ENCODE data around the gene TMEM196. TPM values are rescaled to one million over a fixed set of nuclear protein-coding genes. Genes with fewer than 3 reads are reported as not detected.

The TMEM196 gene
- total and polyA plus RNA-seq, 9 of the 15 experiments (the other 6 are each of a cell fraction or from before 2014, with no cell fraction given) = not detected

DNA sequence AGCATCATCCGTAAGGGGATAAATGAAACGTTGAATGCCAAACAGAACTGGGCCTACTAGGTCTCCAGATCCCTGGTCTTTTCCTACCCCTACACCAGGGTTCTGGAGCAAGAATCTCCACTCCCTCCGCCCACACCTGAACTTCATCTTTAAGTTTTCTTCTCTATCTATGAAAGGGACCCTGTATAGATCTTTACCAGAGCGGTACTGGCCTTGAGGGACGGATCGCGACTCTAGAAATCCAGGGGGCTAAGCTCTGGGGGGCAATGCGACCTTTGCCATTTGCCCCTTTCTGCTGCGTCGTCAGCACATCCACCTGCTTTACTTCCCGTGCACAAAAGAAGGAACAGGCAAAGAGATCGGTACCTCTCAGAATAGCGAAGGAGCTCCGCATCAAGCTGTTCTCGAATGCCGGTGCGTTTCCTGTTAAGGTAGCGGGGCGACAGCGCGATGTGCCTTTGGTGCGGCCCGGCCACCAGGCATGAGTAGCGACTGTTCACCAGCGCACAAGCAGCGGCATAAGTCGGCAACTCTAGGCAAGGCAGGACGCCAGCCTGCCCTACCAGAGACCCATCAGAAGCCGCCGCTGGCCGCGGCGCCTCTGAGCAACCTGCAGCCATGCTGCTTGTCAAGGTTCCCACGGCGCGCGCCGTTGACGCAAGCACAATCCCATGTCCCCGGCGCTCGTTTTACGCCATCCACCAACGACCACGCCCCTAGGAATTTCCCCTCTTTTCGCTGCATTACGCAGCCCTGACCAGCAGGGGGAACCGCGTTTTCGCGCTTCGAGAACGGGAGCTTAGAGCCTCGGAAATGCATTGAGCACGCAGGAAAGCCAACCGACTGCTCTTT is 64.8 kb downstream of the TMEM196 start, which contains the start of gene POLR1F (continued):
- TF ChIP-seq, protein P1, sequence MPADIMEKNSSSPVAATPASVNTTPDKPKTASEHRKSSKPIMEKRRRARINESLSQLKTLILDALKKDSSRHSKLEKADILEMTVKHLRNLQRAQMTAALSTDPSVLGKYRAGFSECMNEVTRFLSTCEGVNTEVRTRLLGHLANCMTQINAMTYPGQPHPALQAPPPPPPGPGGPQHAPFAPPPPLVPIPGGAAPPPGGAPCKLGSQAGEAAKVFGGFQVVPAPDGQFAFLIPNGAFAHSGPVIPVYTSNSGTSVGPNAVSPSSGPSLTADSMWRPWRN (IDR thresholded peaks at IDR 0.05; ENCODE audit: low read depth) = no peak
- TF ChIP-seq POLR3G (IDR thresholded peaks at IDR 0.05; ENCODE audit: extremely low read depth, insufficient read length, insufficient replicate concordance) = no peak
- TF ChIP-seq SIX5 (IDR thresholded peaks at IDR 0.05; ENCODE audit: borderline replicate concordance in 1 of 2, insufficient read depth in 1 of 2, low read depth in 1 of 2, low read length in 2 of 2) = no peak
- TF ChIP-seq NFXL1 (CRISPR knock-in tag; IDR thresholded peaks at IDR 0.05) = no peak
- TF ChIP-seq, protein P2, sequence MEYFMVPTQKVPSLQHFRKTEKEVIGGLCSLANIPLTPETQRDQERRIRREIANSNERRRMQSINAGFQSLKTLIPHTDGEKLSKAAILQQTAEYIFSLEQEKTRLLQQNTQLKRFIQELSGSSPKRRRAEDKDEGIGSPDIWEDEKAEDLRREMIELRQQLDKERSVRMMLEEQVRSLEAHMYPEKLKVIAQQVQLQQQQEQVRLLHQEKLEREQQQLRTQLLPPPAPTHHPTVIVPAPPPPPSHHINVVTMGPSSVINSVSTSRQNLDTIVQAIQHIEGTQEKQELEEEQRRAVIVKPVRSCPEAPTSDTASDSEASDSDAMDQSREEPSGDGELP (CRISPR knock-in tag; IDR thresholded peaks at IDR 0.05; ENCODE audit: borderline replicate concordance) = 0 out of 2 replicates have a peak, but pooled peaks have one; percentile 77
- TF ChIP-seq, protein P3, sequence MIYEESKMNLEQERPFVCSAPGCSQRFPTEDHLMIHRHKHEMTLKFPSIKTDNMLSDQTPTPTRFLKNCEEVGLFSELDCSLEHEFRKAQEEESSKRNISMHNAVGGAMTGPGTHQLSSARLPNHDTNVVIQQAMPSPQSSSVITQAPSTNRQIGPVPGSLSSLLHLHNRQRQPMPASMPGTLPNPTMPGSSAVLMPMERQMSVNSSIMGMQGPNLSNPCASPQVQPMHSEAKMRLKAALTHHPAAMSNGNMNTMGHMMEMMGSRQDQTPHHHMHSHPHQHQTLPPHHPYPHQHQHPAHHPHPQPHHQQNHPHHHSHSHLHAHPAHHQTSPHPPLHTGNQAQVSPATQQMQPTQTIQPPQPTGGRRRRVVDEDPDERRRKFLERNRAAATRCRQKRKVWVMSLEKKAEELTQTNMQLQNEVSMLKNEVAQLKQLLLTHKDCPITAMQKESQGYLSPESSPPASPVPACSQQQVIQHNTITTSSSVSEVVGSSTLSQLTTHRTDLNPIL (CRISPR knock-in tag; IDR thresholded peaks at IDR 0.05) = no peak
- TF ChIP-seq GTF2F1 (IDR thresholded peaks at IDR 0.05; ENCODE audit: low read depth, low read length) = no peak
- TF ChIP-seq RBM25 (IDR thresholded peaks at IDR 0.05; ENCODE audit: low read depth, low read length, severe bottlenecking) = no peak
- peak; percentile 65; the same call in 1 of the 2 replicates for TF ChIP-seq JUN (IDR thresholded peaks at IDR 0.05; ENCODE audit: borderline replicate concordance, low read depth, low read length)
- TF ChIP-seq JUN (CRISPR knock-in tag; IDR thresholded peaks at IDR 0.05; ENCODE audit: borderline replicate concordance) = no peak
- TF ChIP-seq MYNN (IDR thresholded peaks at IDR 0.05) = 0 out of 2 replicates have a peak, but pooled peaks have one; percentile 23
- no peak for TF ChIP-seq MYNN (CRISPR knock-in tag; IDR thresholded peaks at IDR 0.05)
- TF ChIP-seq, protein P4, sequence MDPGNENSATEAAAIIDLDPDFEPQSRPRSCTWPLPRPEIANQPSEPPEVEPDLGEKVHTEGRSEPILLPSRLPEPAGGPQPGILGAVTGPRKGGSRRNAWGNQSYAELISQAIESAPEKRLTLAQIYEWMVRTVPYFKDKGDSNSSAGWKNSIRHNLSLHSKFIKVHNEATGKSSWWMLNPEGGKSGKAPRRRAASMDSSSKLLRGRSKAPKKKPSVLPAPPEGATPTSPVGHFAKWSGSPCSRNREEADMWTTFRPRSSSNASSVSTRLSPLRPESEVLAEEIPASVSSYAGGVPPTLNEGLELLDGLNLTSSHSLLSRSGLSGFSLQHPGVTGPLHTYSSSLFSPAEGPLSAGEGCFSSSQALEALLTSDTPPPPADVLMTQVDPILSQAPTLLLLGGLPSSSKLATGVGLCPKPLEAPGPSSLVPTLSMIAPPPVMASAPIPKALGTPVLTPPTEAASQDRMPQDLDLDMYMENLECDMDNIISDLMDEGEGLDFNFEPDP (CRISPR knock-in tag; IDR thresholded peaks at IDR 0.05) = no peak
- no peak for TF ChIP-seq KDM2B (CRISPR knock-in tag; IDR thresholded peaks at IDR 0.05)
- TF ChIP-seq, protein P5, sequence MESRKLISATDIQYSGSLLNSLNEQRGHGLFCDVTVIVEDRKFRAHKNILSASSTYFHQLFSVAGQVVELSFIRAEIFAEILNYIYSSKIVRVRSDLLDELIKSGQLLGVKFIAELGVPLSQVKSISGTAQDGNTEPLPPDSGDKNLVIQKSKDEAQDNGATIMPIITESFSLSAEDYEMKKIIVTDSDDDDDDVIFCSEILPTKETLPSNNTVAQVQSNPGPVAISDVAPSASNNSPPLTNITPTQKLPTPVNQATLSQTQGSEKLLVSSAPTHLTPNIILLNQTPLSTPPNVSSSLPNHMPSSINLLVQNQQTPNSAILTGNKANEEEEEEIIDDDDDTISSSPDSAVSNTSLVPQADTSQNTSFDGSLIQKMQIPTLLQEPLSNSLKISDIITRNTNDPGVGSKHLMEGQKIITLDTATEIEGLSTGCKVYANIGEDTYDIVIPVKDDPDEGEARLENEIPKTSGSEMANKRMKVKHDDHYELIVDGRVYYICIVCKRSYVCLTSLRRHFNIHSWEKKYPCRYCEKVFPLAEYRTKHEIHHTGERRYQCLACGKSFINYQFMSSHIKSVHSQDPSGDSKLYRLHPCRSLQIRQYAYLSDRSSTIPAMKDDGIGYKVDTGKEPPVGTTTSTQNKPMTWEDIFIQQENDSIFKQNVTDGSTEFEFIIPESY (CRISPR knock-in tag; IDR thresholded peaks at IDR 0.05) = peak; percentile 57; the same call in 1 of the 2 replicates
- TF ChIP-seq RNF2 (IDR thresholded peaks at IDR 0.05) = peak; percentile 51; the same call in 1 of the 2 replicates
- TF ChIP-seq, protein P6, sequence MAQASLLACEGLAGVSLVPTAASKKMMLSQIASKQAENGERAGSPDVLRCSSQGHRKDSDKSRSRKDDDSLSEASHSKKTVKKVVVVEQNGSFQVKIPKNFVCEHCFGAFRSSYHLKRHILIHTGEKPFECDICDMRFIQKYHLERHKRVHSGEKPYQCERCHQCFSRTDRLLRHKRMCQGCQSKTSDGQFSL (CRISPR knock-in tag; IDR thresholded peaks at IDR 0.05) = no peak; the same call in 1 of the 2 replicates
- TF ChIP-seq, protein P6 (tag; IDR thresholded peaks at IDR 0.05) = no peak
- peak; percentile 53 to 54 for TF ChIP-seq RAD21 (CRISPR knock-in tag; conservative IDR thresholded peaks at IDR 0.05 in 1 of 2, IDR thresholded peaks at IDR 0.05 in 1 of 2)

All from K562 (cell line).